Activated CD4-positive, alpha-beta T cell treated with anti-CD3 and anti-CD28 coated beads for 36 hours (primary cell): ENCODE results near the gene CD84. TPM values are rescaled to one million over a fixed set of nuclear protein-coding genes. Genes with fewer than 3 reads are reported as not detected.

Source experiments
- ATAC-seq: fragments of 200-7000 bp; cut with Tn5 transposase; one replicate; pipeline ENCODE4 v1.10.0; 2021; ENCODE audit warnings: mild to moderate bottlenecking, moderate library complexity
- CTCF ChIA-PET: fragments of 350-600 bp; sonication (Branson Sonifier 250); formaldehyde crosslinking; loops from one replicate; lab custom pipeline; 2021; ENCODE audit warnings: antibody characterized with exemption; lab: Charles Lee
- POLR2A ChIA-PET: fragments of 350-600 bp; sonication (Branson Sonifier 250); formaldehyde crosslinking; loops from one replicate; lab custom pipeline; 2021; ENCODE audit warnings: antibody characterized with exemption, inconsistent platforms; lab: Charles Lee
- DNase-seq: peaks from one replicate; pipeline ENCODE4 v3.0.0-alpha.2; 2020
- H3K27ac Mint-ChIP-seq: one replicate; pipeline ENCODE4 v1.8.0; 2021; ENCODE audit warnings: mixed read lengths
- H3K27me3 Mint-ChIP-seq: one replicate; pipeline ENCODE4 v1.8.0; 2021; ENCODE audit warnings: mixed read lengths
- H3K36me3 Mint-ChIP-seq: one replicate; pipeline ENCODE4 v1.8.0; 2021; ENCODE audit warnings: low read depth, mixed read lengths
- H3K4me1 Mint-ChIP-seq: one replicate; pipeline ENCODE4 v1.8.0; 2021; ENCODE audit warnings: mixed read lengths
- H3K4me3 Mint-ChIP-seq: one replicate; pipeline ENCODE4 v1.8.0; 2021; ENCODE audit warnings: mild to moderate bottlenecking, moderate library complexity, mixed read lengths
- H3K9me3 Mint-ChIP-seq: one replicate; pipeline ENCODE4 v1.8.0; 2021; ENCODE audit warnings: low read depth, mixed read lengths
- intact Hi-C, 2 experiments: fragments of 100-400 bp; cut with DNase I in 1 of 2; cut with micrococcal nuclease in 1 of 2; formaldehyde crosslinking; loops; one replicate each; pipeline versions ENCODE4 v1.14.2 to v1.15.1; 2022 to 2024; cut with DNase I, micrococcal nuclease
- total RNA-seq, 2 experiments: library from RNA; stranded (reverse); gene quantifications; one replicate each; pipeline ENCODE4 v1.2.3, GENCODE V29; 2021

The CD84 gene
- total RNA-seq, 2 experiments from 2014 or later: 14.8 to 17.8 TPM

GRCh38 chr1:160547422-160547821, 31.9 kb downstream of the CD84 start:
- Mint-ChIP-seq H3K4me1 (peaks cover 26% of the 10 kb centered on the region), H3K27me3 (no peaks in the 10 kb centered on the region), H3K9me3 (peaks cover 2% of the 10 kb centered on the region), H3K36me3 (peaks cover 25% of the 10 kb centered on the region), H3K27ac (no peak overlapping the region), H3K4me3 (no peak overlapping the region)
- ChIA-PET CTCF (interaction anchor here (0.6 to 12.6 kb wide), 4 partner anchors 8 to 242 kb away, joined by 3 to 150 read pairs (median 3); no protein-coding TSS in a partner anchor), POLR2A (no interaction called here)
- intact Hi-C loops: no loop called here
- ATAC-seq (no peak), DNase-seq (no peak)

DNA sequence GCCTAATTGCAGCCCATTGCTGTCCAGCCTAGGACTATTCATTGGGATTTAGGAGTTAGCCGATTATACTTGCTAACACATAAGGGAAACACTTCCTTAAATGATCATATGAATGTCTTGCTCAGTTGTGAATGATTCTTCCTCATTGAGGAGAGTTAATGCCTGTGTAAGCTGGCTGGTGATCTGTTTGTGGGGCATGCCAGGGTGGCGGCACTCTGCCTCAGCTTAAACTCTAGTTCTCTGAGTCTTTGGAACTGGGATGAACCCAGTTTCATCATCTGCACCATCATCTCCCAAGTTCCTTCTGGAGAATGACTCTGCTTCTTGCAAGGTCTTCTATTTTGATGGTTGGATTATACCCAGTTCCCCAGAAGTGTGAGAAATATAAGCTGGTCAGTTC, 32.4 kb downstream of the CD84 start:
- H3K4me1 Mint-ChIP-seq: peaks cover 30% of the 10 kb centered on the region
- H3K27me3 Mint-ChIP-seq: no peaks in the 10 kb centered on the region
- POLR2A ChIA-PET: interaction anchor here (0.6 kb wide), 1 partner anchor 291 kb away, joined by 3 read pairs; no protein-coding TSS in a partner anchor
- H3K9me3 Mint-ChIP-seq: peaks cover 2% of the 10 kb centered on the region
- intact Hi-C loops: no loop called here
- no peak for DNase-seq
- H3K36me3 Mint-ChIP-seq: peaks cover 21% of the 10 kb centered on the region
- no peak overlapping the region for H3K4me3 Mint-ChIP-seq
- CTCF ChIA-PET: interaction anchor here (0.6 to 12.6 kb wide), 7 partner anchors 8 to 243 kb away, joined by 3 to 150 read pairs (median 3); no protein-coding TSS in a partner anchor
- no peak for ATAC-seq
- no peak overlapping the region for H3K27ac Mint-ChIP-seq

- Mint-ChIP-seq H3K4me1 (peaks cover 49% of the 10 kb centered on the region), H3K36me3 (peaks cover 10% of the 10 kb centered on the region), H3K4me3 (no peak overlapping the region), H3K27ac (peak overlapping the region; percentile 79), H3K27me3 (no peaks in the 10 kb centered on the region), H3K9me3 (peaks cover 2% of the 10 kb centered on the region)
- intact Hi-C loops: loop anchor here (1.0 to 5.0 kb wide), 3 partner anchors 33 to 117 kb away; partner anchors contain the start of gene CD84 (in 1 of the 2)
- POLR2A ChIA-PET: interaction anchor here (0.7 to 1.1 kb wide), 2 partner anchors 44 to 62 kb away, joined by 7 to 10 read pairs; no protein-coding TSS in a partner anchor
- peak; percentile 58 for ATAC-seq
- CTCF ChIA-PET: interaction anchor here (0.7 to 12.6 kb wide), 24 partner anchors 9 to 116 kb away, joined by 3 to 150 read pairs (median 4); no protein-coding TSS in a partner anchor
- peak; percentile 30 for DNase-seq
Observed at GRCh38 chr1:160544647-160545046, 34.6 kb downstream of the CD84 start.

GRCh38 chr1:160542303-160542945, 36.9 kb downstream of the CD84 start:
- no peaks in the 10 kb centered on the region for H3K27me3 Mint-ChIP-seq
- no peak for DNase-seq
- no peak for ATAC-seq
- peaks cover 2% of the 10 kb centered on the region for H3K9me3 Mint-ChIP-seq
- peaks cover 60% of the 10 kb centered on the region for H3K4me1 Mint-ChIP-seq
- H3K4me3 Mint-ChIP-seq: no peak overlapping the region
- peaks cover 10% of the 10 kb centered on the region for H3K36me3 Mint-ChIP-seq
- CTCF ChIA-PET: interaction anchor here (0.9 to 12.6 kb wide), 8 partner anchors 8 to 70 kb away, joined by 3 to 150 read pairs (median 6); no protein-coding TSS in a partner anchor
- no peak overlapping the region for H3K27ac Mint-ChIP-seq
- POLR2A ChIA-PET: no interaction called here
- intact Hi-C loops: loop anchor here (5.0 kb wide), 2 partner anchors 35 to 115 kb away; partner anchors contain the start of gene CD84 (in 1 of the 2)

GRCh38 chr1:160541622-160542302, 37.5 kb downstream of the CD84 start:
- Mint-ChIP-seq H3K27ac (peak overlapping the region; percentile 35), H3K27me3 (no peaks in the 10 kb centered on the region), H3K36me3 (peaks cover 11% of the 10 kb centered on the region), H3K4me1 (peaks cover 60% of the 10 kb centered on the region), H3K4me3 (no peak overlapping the region), H3K9me3 (peaks cover 2% of the 10 kb centered on the region)
- ATAC-seq (no peak), DNase-seq (no peak)
- intact Hi-C loops: loop anchor here (2.0 to 5.0 kb wide), 5 partner anchors 21 to 114 kb away; partner anchors contain the start of gene CD84 (in 1 of the 2)
- POLR2A ChIA-PET: no interaction called here
- CTCF ChIA-PET: interaction anchor here (0.7 to 4.2 kb wide), 12 partner anchors 8 to 165 kb away, joined by 3 to 31 read pairs (median 6); no protein-coding TSS in a partner anchor

GRCh38 chr1:160540859-160541233, 38.5 kb downstream of the CD84 start:
- H3K36me3 Mint-ChIP-seq: peaks cover 6% of the 10 kb centered on the region
- H3K27ac Mint-ChIP-seq: peak overlapping the region; percentile 92
- DNase-seq: no peak
- POLR2A ChIA-PET: interaction anchor here (0.5 to 0.8 kb wide), 3 partner anchors 11 to 190 kb away, joined by 3 to 5 read pairs (median 3); no protein-coding TSS in a partner anchor
- H3K4me3 Mint-ChIP-seq: peak overlapping the region; percentile 47
- H3K9me3 Mint-ChIP-seq: peaks cover 10% of the 10 kb centered on the region
- CTCF ChIA-PET: interaction anchor here (0.7 to 4.2 kb wide), 13 partner anchors 9 to 164 kb away, joined by 3 to 31 read pairs (median 6); partner anchors contain the start of gene SLAMF6
- intact Hi-C loops: loop anchor here (2.0 to 5.0 kb wide), 5 partner anchors 20 to 114 kb away; partner anchors contain the start of gene CD84 (in 1 of the 2)
- no peak for ATAC-seq
- peaks cover 65% of the 10 kb centered on the region for H3K4me1 Mint-ChIP-seq
- H3K27me3 Mint-ChIP-seq: no peaks in the 10 kb centered on the region

- Mint-ChIP-seq H3K4me3 (peak overlapping the region; percentile 47), H3K27me3 (no peaks in the 10 kb centered on the region), H3K9me3 (peaks cover 12% of the 10 kb centered on the region), H3K36me3 (peaks cover 8% of the 10 kb centered on the region), H3K4me1 (peaks cover 63% of the 10 kb centered on the region), H3K27ac (peak overlapping the region; percentile 92)
- ATAC-seq (peak; percentile 88), DNase-seq (peak; percentile 62)
- ChIA-PET POLR2A (interaction anchor here (0.5 to 1.1 kb wide), 5 partner anchors 11 to 189 kb away, joined by 3 to 5 read pairs (median 3); partner anchors contain the start of gene SLAMF1), CTCF (interaction anchor here (0.6 to 4.2 kb wide), 16 partner anchors 10 to 163 kb away, joined by 3 to 31 read pairs (median 5); partner anchors contain the start of gene SLAMF6)
- intact Hi-C loops: loop anchor here (2.0 to 5.0 kb wide), 5 partner anchors 19 to 113 kb away; partner anchors contain the start of gene CD84 (in 1 of the 2)
Observed at GRCh38 chr1:160539990-160540858, 39.1 kb downstream of the CD84 start.

DNA sequence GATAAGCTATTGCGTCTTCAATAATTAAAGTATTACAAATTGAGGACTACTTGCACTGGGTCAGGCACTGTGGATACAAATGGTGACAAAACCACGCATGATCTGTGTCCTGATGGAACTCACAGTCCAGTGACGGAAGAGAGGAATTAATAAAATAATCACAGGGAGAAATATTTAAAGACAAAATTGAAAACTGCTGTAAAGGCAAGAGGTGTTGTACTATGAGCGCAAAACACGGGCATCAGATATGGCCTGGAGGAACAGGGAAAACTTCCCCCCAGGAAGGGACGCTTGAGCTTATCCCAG, 39.7 kb downstream of the CD84 start:
- Mint-ChIP-seq H3K27me3 (no peaks in the 10 kb centered on the region), H3K4me3 (peak overlapping the region; percentile 47), H3K36me3 (peaks cover 7% of the 10 kb centered on the region), H3K4me1 (peaks cover 57% of the 10 kb centered on the region), H3K9me3 (peaks cover 14% of the 10 kb centered on the region), H3K27ac (peak overlapping the region; percentile 92)
- DNase-seq (no peak), ATAC-seq (no peak)
- ChIA-PET POLR2A (interaction anchor here (1.0 to 1.1 kb wide), 2 partner anchors 66 to 107 kb away, joined by 3 to 5 read pairs; partner anchors contain the start of gene SLAMF1), CTCF (interaction anchor here (0.9 to 4.2 kb wide), 10 partner anchors 11 to 109 kb away, joined by 3 to 31 read pairs (median 6); partner anchors contain the start of gene SLAMF6)
- intact Hi-C loops: no loop called here

DNA sequence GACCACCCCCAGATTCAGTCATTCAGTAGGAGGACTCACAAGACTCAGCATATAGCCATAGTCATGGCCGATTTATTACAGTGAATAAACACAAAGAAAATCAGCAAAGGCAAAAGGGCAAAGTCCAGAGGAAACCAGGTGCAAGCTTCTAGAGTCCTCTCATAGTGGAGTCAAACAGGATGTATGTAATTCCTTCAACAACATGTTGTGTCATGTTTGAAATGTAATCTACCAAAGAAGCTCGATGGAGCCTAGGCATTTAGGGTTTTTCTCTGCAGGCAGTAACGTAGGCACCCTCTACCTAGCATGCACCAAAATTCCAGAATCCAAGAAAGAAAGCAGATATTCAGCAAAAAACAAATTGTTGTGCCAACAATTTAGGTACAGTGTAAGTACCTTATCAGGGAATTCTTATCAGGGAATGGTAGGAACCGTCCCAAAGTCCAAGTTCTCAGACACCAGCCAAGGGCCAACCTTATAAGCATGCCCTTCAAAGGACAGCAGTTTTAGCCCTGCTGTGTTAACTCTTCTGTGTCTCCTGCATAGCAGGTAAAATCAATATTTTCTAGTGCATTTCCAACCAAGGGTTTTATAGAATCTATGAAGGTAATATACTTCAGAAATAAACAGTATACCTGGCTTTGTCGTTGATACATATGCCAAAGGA, 40.2 kb downstream of the CD84 start:
- ChIA-PET POLR2A (interaction anchor here (1.1 kb wide), 1 partner anchor 108 kb away, joined by 5 read pairs; the partner anchor contains the start of gene SLAMF1), CTCF (interaction anchor here (0.7 to 4.2 kb wide), 7 partner anchors 11 to 109 kb away, joined by 3 to 31 read pairs (median 3); partner anchors contain the start of gene SLAMF6)
- Mint-ChIP-seq H3K27ac (peak overlapping the region; percentile 92), H3K4me3 (no peak overlapping the region), H3K4me1 (peaks cover 52% of the 10 kb centered on the region), H3K27me3 (no peaks in the 10 kb centered on the region), H3K9me3 (peaks cover 14% of the 10 kb centered on the region), H3K36me3 (peaks cover 7% of the 10 kb centered on the region)
- intact Hi-C loops: no loop called here
- DNase-seq (no peak), ATAC-seq (no peak)
